HG02678 (cell line): ENCODE measurements around the gene BTG2.
"Not testable (repeated sequence)": the region's sequence is repeated elsewhere in the genome, so short reads cannot be mapped to it uniquely, and the experiment has no call there.

ENCODE experiments used
- ATAC-seq: cut with Tn5 transposase; IDR thresholded peaks from one replicate; pipeline ENCODE4 v1.9.1; 2021; ENCODE audit warnings: mild to moderate bottlenecking, moderate library complexity; ENCODE audit not compliant: unreplicated experiment

The BTG2 gene, protein sequence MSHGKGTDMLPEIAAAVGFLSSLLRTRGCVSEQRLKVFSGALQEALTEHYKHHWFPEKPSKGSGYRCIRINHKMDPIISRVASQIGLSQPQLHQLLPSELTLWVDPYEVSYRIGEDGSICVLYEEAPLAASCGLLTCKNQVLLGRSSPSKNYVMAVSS

DNA sequence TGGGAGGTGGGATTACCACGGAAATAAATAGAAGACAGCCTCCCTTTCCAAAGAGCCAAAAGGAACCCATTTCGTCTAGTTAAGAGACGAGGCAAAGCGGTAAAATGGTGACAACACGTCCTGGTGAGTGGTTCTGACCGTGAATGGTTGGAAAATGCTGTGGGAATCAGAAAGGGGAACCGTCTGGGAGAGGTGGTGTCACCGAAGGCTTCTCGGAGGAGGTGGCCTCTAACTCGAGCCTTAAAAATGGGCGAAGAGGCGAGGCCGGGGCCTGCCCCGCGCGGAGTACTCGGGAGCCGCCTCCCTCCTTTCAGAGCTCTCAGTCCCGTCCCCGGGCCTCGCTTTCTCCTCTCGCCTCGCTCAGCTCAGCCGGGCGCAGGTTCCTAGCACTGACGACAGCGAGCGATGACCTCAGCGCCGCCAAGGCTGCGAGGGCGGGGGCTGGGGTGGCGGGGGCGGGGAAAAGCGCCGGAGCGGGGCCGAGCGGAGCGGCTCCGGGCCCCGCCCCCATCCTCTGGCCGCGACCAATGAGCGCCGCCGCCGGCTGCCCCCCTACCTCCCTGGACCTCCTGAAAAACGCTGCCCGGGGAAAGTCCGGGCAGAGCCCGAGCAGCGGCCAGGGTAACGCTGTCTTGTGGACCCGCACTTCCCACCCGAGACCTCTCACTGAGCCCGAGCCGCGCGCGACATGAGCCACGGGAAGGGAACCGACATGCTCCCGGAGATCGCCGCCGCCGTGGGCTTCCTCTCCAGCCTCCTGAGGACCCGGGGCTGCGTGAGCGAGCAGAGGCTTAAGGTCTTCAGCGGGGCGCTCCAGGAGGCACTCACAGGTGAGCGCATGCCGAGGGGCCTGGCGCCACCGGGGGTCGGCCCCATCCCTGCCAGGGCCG is at the start of gene BTG2:
Gene BTG2 (plus strand): TSS at position 601 of the 890 bp plus-strand sequence. CDS start 88 bp downstream, at position 689.
- ATAC-seq: peak; percentile 71

DNA sequence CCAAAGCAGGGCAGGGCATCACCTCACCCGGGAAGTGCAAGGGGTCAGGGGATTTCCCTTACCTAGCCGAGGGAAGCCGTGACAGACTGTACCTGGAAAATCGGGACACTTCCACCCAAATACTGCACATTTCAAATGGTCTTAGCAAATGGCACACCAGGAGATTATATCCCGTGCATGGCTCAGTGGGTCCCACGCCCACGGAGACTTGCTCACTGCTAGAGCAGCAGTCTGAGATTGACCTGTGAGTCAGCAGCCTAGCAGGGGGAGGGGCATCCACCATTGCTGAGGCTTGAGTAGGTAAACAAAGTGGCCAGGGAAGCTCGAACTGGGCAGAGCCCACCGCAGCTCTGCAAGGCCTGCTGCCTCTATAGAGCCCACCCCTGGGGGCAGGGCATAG is 48.7 kb upstream of the BTG2 start:
- ATAC-seq: not testable (repeated sequence)

DNA sequence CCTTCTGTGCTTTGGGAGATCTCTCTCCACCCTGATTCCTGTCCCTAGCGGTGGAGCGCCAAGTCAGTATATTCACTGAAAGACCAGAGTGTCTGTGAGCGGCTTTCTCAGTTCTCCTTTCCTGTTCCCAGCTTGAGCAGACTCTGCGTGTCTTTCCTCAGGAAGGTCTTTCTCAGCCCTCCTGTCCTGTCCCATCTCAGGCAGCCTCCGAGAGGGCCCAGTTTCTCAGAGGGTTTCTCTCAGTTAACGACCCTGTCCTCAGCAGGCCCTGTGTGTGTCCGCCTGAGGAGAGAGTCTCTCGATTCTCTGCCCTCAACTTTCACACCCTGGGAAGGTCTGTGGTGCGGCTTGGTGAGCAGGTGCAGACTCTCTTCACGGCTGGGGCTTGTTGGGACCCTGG is 41.8 kb upstream of the BTG2 start:
- no peak for ATAC-seq

DNA sequence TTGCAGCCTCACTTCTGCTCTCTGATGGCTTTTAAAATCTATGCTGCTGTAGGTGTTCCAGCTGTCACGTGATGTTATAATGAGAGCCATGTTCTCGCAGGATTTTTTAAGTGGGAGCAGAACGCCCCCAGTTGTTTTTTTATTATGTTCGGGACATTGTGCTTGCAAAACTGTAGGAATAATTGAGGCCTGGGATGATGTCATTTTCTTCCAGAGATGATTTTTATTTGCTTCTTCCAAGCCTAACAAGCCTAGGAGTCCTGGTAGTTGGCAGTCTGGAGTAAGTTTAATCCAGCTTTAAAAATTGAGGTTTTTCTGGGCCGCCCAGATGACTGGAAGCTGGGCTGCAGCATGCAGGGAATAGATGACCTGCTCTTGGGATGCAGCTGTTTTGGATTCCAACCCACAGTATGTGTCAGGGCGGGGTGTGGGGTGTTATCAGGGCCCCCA is 41.2 kb upstream of the BTG2 start:
- no peak for ATAC-seq

DNA sequence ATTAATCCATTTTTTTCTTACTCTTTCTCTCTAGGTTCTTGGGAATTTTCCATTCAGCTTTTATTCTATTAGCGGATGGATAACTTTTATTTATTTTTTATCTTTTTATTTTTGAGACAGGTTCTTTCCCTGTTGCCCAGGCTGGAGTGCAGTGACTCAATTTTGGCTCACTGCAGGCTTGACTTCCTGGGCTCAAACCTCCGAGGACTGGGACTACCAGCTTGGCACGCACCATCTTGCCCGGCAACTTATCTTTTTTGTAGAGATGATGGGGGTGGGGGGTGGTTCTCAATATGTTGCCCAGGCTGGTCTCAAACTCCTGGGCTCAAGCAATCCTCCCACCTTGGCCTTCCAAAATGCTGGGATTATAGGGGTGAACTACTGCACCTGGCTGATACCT is 39.8 kb upstream of the BTG2 start:
- ATAC-seq: no peak

DNA sequence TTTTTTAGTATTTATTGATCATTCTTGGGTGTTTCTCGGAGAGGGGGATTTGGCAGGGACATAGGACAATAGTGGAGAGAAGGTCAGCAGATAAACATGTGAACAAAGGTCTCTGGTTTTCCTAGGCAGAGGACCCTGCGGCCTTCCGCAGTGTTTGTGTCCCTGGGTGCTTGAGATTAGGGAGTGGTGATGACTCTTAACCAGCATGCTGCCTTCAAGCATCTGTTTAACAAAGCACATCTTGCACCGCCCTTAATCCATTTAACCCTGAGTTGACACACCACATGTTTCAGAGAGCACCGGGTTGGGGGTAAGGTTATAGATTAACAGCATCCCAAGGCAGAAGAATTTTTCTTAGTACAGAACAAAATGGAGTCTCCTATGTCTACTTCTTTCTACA is 39.2 kb upstream of the BTG2 start:
- ATAC-seq: not testable (repeated sequence)

DNA sequence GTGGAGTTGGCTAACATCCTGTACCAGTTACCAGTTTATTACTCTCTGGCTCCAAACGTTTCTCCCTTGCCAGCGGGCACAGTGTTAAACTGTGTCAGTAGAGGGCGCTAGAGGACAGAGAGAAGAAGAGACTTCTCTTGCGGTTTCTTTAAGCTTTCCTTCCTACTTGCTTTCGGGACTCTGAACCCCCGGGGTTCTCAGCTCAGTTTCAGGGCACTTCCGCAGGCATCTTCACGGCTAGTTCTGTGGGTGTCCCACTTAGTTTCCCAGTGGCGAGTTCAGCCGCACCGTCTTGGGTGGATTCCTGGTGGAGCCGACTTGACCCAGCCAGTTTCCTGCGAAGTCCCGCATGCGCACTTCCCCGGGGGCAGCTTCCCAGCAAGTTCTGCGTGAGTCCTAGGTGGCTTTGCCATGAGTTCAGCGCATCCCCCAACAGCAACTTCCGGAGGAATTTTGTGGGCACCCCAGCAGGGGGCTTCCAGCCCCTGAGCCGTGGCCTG is 37.9 kb upstream of the BTG2 start:
- peak; percentile 60 for ATAC-seq

DNA sequence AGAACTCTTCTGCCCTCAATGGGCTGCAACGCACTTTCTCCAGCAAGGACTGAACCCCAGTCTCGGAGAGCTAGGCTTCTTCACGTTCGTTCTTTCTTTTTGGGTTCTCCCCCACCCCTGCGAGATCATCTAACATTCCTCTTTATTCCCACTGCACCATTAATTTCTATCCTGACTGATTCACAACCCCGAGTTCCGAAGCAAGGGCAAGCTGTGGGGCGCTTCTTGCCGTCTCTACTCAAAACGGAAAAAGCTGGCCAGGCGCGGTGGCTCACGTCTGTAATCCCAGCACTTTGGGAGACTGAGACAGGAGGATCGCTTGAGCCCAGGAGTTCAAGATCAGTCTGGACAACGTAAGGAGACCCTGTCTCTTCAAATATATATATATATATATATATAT is 37.4 kb upstream of the BTG2 start:
- ATAC-seq: no peak

DNA sequence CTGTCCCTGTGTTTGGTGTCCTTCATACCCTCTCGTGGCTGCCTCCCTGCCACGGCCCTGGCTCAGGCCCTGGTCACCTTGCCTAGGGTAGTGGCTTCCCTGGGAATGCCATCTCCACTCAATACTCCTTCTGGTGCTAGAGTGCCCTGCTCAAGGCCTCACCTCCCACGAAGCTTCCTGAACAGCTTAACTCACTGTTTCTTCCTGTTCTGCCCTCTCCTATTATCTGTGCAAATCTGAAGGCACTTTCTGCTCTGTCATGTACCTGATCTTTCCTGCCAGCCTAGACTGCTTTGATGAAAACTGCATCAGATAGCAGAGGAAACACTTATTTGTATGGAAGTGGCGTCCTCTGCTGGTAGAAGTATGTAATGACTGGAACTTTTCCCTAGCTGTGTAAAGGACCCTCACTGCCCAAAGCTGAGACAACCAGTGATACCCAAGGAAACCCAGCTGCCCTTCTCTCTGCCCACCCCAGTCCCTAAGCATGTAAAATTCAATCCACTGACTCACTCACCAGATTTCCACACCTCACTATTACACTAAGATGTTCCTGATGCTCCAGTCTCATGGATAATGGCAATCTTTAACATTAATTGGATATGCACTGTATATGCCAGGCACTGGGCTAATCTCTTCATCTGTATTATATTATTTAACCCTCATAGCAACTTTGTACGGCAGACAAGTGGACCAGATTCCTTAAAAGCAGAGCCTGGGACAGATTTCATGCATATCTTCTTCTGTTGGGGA is 36.2 kb upstream of the BTG2 start:
- no peak for ATAC-seq

DNA sequence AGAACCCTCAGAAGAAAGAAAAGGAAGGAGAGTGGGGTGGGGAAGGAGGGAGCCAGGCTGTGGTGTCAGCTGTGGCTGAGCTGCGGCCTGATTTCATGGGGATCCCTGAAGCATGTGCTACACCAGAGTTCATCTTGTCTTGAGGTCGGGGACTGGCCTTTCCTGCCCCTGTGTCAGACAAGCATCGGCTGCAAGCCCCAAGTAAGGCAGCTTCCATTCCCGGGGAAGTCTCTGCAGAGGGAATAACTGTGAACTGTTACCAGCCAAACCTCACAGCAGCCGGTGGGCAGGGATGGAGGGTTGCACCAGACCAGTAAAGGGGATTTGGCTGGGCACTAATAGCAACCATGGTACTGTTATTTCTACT is 35.7 kb upstream of the BTG2 start:
- no peak for ATAC-seq

DNA sequence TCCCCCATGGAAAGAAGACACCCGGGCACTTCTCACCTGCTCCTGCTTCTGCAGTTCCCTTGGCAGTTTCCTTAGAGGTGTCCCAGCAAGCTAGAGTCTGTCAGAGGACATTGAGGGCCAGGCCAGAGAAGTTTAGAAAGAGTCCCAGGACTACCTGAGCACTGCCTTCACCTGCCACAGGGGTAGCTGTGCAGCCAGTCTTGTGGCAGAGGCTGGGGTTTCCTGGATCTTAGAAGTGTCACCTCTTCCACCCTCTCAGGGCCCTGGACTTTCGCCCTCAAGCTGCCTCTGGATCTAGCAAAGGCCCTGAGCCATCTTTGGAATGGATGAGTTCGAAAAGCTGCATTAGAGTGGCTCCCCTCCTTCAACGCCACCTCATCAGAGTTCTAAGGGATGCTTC is 34.9 kb upstream of the BTG2 start:
- ATAC-seq: no peak

DNA sequence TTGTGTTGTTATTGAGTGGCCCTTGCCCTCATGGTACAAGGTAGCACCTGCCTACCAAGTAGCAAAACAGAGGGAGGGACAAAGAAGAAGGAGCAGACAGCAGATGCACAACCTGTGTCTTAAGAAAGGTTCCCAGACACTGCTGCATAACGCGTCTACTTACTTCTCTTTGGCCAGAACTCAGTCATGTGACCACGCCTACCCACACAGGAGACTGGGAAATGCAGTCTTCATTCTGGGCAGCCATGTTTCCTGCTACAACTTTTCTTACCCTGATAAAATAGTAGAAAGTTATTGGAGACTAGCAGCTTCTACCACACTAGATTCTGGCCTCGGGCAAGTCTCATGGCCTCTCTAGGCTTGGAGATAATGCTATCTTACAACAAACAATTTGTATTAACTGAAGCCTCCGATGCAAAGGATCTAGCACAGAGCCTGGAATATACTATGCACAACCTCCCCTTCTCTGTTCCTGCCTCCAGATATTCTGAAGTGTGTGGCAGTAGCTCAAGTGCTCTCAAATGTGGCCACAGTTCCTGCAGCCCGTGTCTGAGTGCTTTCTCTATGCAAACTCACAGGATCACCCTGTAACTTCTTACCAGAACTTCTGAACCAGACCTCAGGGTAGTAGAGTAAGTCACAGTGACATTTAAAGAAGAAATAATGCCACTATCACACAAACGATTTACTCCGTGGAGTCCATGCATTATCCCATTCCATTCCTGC is 34.1 kb upstream of the BTG2 start:
- ATAC-seq: peak; percentile 38

DNA sequence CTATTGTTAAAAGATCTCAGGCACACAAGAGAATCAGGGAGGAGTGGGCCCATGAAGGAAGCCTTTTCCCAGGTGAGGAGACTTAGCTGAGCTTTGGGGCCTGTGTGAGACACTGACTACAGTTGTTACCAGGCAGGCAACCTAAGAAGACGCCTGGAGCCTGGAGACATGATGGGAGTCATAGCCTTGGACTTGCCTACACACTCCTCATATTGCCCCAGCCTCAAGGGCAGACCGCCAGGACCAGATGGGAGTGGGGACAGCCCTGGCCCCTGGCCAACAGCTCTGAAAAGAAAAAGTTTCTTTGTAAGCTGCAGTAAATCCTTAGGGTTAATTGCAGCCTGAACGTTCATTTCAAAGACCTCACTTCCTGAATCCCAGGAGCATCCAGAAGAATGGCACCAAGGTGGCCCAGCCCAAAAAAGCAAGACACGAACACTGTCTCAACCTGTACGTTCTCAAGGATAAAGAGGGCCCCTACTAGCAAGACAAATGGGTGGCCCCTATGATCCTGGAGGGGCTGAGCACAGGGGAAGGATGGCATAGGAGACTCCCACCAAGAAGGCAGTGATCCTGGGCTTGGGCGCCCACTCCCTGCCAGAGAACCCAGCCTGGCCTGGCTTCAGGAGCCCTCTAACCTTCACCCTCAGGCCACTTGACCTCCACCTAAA is 33.2 kb upstream of the BTG2 start:
- ATAC-seq: no peak

DNA sequence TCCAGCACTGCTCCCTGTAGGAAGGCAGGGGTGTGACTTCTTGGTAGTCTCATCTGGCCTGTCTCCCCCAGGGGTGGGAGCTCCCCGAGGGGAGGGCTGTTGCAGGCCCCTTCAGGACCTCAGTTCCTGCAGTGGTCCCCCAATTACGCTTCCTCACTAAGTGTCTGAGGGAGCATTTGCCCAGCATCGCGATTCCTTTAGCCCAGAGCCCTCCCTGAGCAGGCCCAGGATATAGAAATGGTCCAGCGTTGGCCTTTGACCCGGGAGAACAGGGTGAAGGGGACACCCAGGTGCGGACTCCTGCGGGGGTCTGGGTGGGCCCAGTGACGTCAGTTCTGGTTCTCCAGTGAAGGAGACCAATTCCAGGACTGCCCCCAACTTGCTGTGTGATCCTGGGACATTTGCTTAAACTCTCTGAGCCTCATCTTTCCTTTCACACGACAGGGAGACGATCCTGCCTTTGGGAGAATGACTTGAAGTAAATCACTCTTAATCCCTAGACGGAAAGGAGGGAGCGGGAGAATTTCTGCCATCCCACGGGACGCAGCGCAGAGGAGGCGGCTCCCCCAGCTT is 32.6 kb upstream of the BTG2 start:
- no peak for ATAC-seq

DNA sequence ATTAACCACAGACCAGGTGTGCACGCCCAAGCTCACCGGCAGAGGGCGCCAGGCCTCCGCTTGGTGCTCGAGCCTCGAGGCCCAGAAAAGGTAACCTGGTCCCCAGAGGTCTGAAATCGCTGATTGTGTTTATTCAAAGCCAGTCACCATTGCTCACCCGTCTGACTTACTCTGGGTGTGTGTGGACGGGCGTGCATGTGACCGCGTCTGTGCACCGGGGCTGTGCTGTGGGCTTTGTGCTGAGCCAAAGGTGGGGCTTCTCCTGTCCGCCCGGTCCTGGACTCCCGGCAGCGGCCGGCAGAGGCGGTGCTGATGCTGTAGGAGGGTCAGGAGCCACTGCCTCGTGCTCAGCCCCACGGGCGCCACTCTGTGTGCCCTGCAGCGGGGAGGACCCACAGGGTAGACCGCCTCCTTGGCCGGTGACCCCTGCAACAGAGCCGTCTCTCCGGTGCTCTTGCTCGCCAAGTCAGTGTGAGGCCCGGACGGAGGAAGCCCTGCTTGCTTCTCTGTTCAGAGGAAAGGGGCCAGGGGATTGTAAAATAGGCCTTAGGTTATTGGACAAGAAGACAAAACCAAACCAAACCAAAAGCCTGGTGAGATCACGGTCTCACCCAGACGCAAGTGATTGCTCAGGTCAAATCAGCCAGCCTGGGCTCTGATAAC is 32.0 kb upstream of the BTG2 start:
- ATAC-seq: peak; percentile 59

DNA sequence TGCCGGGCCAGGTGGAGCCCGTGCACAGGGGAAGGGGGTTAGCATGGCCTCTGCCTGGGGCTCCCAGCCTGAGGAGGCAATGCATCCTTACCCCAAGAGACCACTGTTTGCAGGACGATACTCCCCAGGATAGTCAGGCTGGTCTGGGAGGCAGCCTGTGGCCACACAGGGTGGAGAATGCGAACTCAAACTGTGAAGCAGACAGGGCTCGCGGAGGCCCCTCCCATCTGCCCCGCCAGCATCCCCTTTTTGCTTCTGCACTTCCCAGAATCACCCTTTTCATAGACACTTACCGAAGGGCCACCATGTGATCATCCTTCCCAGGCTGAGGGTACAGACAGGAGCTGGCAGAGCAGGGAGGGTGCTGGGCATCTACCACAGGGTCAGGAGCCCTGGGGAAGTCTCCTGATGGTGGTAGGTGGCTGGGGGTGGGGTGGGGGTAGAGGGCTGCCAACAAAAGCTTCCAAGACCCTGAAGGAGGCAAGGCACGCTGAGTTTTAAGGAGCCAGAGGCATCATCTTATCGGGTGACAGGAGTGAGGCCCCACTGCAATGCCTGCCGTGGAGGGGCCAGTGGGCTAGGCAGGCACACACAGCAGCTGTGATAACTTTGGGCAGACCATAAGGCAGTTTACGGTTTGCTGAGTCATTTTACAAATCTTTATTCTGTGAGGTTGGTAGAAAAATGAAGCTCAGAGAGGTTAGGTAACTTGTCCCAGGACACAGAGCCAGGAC is 31.3 kb upstream of the BTG2 start:
- no peak for ATAC-seq

DNA sequence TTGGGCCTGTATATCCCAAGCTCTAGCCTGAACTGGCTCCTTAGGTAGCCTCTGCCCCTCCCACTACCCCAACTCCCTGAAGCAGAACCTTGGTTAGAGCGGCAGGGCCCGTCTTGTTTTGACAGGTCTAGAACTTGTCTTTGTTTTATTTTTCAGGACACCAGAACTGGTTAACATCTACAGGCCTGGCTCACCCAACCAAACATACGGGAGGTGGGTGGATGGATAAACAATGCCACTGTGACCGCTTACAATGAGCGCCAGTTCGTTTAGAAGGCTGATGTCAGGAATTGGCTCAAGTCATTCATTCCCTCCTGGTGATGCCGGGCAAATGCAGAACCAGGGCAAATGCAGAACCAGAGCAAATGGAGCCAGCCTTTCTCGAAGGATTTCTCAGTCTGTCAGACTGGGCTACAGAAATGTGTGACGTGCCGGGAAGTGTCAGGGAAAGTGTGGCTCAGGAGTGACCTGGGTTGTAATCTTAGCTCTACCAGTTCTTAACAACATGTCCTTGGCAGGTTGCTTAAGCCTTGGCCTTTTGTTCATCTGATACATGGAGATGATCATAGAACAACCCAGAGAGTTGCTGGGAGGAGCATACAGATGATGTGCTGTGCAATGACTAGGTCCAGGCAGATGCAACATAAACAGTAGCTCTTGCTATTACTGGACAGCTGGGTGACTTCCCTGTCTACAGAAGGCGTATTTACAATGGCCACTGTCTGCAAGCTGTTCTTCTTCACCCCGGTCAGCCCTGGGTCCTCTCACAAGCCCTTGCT is 30.5 kb upstream of the BTG2 start:
- ATAC-seq: no peak

DNA sequence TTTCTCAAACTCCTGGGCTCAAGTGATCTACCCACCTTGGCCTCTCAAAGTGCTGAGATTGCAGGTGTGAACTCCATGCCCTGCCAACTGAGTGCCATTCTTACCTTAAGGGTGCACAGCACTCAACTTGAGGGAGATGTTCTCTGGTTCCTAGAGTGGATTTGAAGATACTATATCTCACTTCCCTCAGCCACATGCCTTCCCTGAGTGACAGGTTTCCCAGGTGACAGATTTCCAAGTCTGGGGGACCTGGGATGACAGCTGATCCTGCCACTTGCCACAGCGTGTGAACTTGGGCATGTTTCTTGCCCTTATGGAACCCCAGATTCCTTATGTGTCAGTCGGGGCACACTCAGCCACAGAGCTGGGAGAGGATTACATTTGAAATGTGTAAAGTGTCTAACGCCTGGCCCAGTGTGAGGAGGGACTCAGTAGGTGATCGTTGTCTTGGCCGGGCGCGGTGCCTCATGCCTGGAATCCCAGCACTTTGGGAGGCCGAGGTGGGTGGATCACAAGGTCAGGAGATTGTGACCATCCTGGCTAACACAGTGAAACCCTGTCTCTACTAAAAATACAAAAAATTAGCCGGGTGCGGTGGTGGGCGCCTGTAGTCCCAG is 29.6 kb upstream of the BTG2 start:
- ATAC-seq: no peak
